ENCODE results near the gene MYH14. TPM values are rescaled to one million over a fixed set of nuclear protein-coding genes. Genes with fewer than 3 reads are reported as not detected.

MYH14 gene
- total and polyA plus RNA-seq, 2 of the 4 experiments (the other 2 are of a cell fraction), result not detected

GRCh38 chr19:50275577-50276368 is 72.4 kb downstream of the MYH14 start:
- TF ChIP-seq BHLHE40 (IDR thresholded peaks at IDR 0.05; ENCODE audit: low read depth, low read length) (no peak), FOS (IDR thresholded peaks at IDR 0.05; ENCODE audit: low read depth, low read length) (no peak)
- no peak overlapping the region for H2BK5ac ChIP-seq (ENCODE audit: low read depth, low read length, poor library complexity, severe bottlenecking)
- H2BK120ac ChIP-seq (ENCODE audit: low read depth, low read length), result no peak overlapping the region
- ATAC-seq (ENCODE audit: low read depth) (no peak), DNase-seq (no peak)
- ChIA-PET POLR2A (ENCODE audit: unreplicated experiment) (no interaction called here), CTCF (no interaction called here)
- no peak overlapping the region for H3K23ac ChIP-seq (ENCODE audit: low read depth, low read length)
- H4K8ac ChIP-seq (ENCODE audit: low read depth in 2 of 2, low read length in 2 of 2), result no peak overlapping the region
- intact Hi-C loops (cut with micrococcal nuclease) (no loop called here), in situ Hi-C loops (cut with MboI; ENCODE audit: low sequenced_read_pairs) (no loop called here), dilution Hi-C loops (cut with HindIII; ENCODE audit: low sequenced_read_pairs, unreplicated experiment) (no loop called here)
- H3K9ac ChIP-seq (ENCODE audit: low read depth, low read length), result no peak overlapping the region
- no peaks in the 10 kb centered on the region for H3K36me3 ChIP-seq (ENCODE audit: control insufficient read depth, insufficient read depth, low read length)
- no peak overlapping the region for H3K4me2 ChIP-seq (ENCODE audit: low read depth, low read length)
- no peaks in the 10 kb centered on the region for H3K27me3 ChIP-seq (ENCODE audit: control insufficient read depth, insufficient read depth, low read length)
- H3K4me3 ChIP-seq (ENCODE audit: insufficient read depth, low read depth, low read length), result no peak overlapping the region
- no peak overlapping the region for H3K56ac ChIP-seq (ENCODE audit: extremely low read depth, insufficient read depth, low read length)
- H3K14ac ChIP-seq (replicated peaks; ENCODE audit: low read depth, low read length), result no peak overlapping the region
- no peaks in the 10 kb centered on the region for H3K79me1 ChIP-seq (ENCODE audit: low read depth in 1 of 2, low read length in 2 of 2)
- H3K4ac ChIP-seq (ENCODE audit: low read depth, low read length), result no peak overlapping the region
- H4K5ac ChIP-seq (ENCODE audit: low read depth, low read length), result no peak overlapping the region
- H2AFZ ChIP-seq (replicated peaks; ENCODE audit: low read length, poor library complexity), result no peak overlapping the region
- H2BK20ac ChIP-seq (ENCODE audit: low read depth, low read length), result no peak overlapping the region
- no peak overlapping the region for H3K18ac ChIP-seq (ENCODE audit: low read depth, low read length)
- no TSS peak for BruUV-seq (replicated peaks)
- no peak overlapping the region for H3K27ac ChIP-seq (ENCODE audit: insufficient read depth, low read length)
- no peak overlapping the region for H2BK15ac ChIP-seq (ENCODE audit: low read depth, low read length)
- no peak overlapping the region for H2AK5ac ChIP-seq (ENCODE audit: low read depth, low read length)
- H4K91ac ChIP-seq (ENCODE audit: insufficient read depth, low read depth, low read length), result no peak overlapping the region
- 58% methylated on average over 11 of the region's 26 CpGs; no CpG with 5 or more reads in 1 of the 2 experiments for WGBS, 2 experiments (ENCODE audit: extremely low coverage in 2 of 2, insufficient read length in 1 of 2)
- no peaks in the 10 kb centered on the region for H3K9me1 ChIP-seq (ENCODE audit: insufficient read depth, low read length)
- H4K20me1 ChIP-seq (ENCODE audit: insufficient read depth, low read length), result no peaks in the 10 kb centered on the region
- H2AK9ac ChIP-seq (replicated peaks; ENCODE audit: low read depth, low read length, poor library complexity), result peak overlapping the region; percentile 1
- H3K4me1 ChIP-seq (ENCODE audit: control insufficient read depth, insufficient read depth, low read length), result no peaks in the 10 kb centered on the region
- H3K9me3 ChIP-seq (ENCODE audit: control insufficient read depth, insufficient read depth, low read length), result peaks cover 14% of the 10 kb centered on the region; the same call in 1 of the 2 replicates

All from IMR-90 (cell line).